Measurements from ENCODE around the gene KCNK3. TPM values are rescaled to one million over a fixed set of nuclear protein-coding genes. Genes with fewer than 3 reads are reported as not detected.

KCNK3 gene
- polyA plus RNA-seq, 1 donor from 2014 or later = 12.9 TPM

DNA sequence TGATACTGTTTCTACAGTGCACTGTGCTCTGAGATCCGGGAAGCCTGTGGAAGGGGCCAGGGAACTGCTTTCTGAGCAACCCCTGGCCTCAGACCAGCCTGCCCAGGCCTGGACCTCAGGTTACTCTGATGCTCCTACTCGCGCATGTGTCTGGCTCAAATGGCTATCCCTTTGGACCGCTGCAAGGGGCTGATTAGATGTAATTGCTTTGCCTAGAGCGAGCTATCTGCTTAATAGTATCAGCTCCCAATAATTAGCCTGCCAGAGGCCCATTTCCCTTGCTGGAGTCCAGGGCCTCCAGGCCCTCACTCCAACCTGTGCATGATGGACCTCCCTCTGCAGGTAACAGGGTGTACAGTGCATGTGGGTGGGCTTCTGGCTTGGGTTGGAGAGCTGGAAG is 7.2 kb upstream of the KCNK3 start:
- H3K79me2 ChIP-seq (replicated peaks; ENCODE audit: insufficient read depth, low read length) = no peaks in the 10 kb centered on the region
- no peaks in the 10 kb centered on the region for H3F3A ChIP-seq (ENCODE audit: insufficient read depth, low read length, poor library complexity, severe bottlenecking)
- no peak overlapping the region for H3K4me3 ChIP-seq (ENCODE audit: low read length)
- H3K9ac ChIP-seq (ENCODE audit: low read length) = no peak overlapping the region
- no peaks in the 10 kb centered on the region for H3K9me2 ChIP-seq (ENCODE audit: insufficient read depth, low read length)
- TF ChIP-seq POLR2AphosphoS5 (IDR thresholded peaks at IDR 0.05) (no peak), EP300 (conservative IDR thresholded peaks at IDR 0.05; ENCODE audit: poor library complexity, severe bottlenecking) (no peak), SMC3 (conservative IDR thresholded peaks at IDR 0.05; ENCODE audit: poor library complexity) (no peak), TAF1 (IDR thresholded peaks at IDR 0.05; ENCODE audit: low read depth) (no peak), RAD21 (conservative IDR thresholded peaks at IDR 0.05) (no peak), EZH2 (IDR thresholded peaks at IDR 0.05; ENCODE audit: borderline replicate concordance, insufficient read depth, low read length, poor library complexity, severe bottlenecking) (no peak), MXI1 (conservative IDR thresholded peaks at IDR 0.05; ENCODE audit: poor library complexity, severe bottlenecking) (no peak)
- TF ChIP-seq, protein P1, sequence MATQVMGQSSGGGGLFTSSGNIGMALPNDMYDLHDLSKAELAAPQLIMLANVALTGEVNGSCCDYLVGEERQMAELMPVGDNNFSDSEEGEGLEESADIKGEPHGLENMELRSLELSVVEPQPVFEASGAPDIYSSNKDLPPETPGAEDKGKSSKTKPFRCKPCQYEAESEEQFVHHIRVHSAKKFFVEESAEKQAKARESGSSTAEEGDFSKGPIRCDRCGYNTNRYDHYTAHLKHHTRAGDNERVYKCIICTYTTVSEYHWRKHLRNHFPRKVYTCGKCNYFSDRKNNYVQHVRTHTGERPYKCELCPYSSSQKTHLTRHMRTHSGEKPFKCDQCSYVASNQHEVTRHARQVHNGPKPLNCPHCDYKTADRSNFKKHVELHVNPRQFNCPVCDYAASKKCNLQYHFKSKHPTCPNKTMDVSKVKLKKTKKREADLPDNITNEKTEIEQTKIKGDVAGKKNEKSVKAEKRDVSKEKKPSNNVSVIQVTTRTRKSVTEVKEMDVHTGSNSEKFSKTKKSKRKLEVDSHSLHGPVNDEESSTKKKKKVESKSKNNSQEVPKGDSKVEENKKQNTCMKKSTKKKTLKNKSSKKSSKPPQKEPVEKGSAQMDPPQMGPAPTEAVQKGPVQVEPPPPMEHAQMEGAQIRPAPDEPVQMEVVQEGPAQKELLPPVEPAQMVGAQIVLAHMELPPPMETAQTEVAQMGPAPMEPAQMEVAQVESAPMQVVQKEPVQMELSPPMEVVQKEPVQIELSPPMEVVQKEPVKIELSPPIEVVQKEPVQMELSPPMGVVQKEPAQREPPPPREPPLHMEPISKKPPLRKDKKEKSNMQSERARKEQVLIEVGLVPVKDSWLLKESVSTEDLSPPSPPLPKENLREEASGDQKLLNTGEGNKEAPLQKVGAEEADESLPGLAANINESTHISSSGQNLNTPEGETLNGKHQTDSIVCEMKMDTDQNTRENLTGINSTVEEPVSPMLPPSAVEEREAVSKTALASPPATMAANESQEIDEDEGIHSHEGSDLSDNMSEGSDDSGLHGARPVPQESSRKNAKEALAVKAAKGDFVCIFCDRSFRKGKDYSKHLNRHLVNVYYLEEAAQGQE (IDR thresholded peaks at IDR 0.05; ENCODE audit: borderline replicate concordance) = no peak
- TF ChIP-seq, protein P2, sequence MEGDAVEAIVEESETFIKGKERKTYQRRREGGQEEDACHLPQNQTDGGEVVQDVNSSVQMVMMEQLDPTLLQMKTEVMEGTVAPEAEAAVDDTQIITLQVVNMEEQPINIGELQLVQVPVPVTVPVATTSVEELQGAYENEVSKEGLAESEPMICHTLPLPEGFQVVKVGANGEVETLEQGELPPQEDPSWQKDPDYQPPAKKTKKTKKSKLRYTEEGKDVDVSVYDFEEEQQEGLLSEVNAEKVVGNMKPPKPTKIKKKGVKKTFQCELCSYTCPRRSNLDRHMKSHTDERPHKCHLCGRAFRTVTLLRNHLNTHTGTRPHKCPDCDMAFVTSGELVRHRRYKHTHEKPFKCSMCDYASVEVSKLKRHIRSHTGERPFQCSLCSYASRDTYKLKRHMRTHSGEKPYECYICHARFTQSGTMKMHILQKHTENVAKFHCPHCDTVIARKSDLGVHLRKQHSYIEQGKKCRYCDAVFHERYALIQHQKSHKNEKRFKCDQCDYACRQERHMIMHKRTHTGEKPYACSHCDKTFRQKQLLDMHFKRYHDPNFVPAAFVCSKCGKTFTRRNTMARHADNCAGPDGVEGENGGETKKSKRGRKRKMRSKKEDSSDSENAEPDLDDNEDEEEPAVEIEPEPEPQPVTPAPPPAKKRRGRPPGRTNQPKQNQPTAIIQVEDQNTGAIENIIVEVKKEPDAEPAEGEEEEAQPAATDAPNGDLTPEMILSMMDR (IDR thresholded peaks at IDR 0.05; ENCODE audit: poor library complexity, severe bottlenecking) = no peak
- H3K27ac ChIP-seq (ENCODE audit: low read length) = no peak overlapping the region
- H4K20me1 ChIP-seq (ENCODE audit: insufficient read depth) = no peaks in the 10 kb centered on the region
- H2AFZ ChIP-seq (ENCODE audit: low read depth, low read length) = no peak overlapping the region
- no peaks in the 10 kb centered on the region for H3K9me3 ChIP-seq (ENCODE audit: low read length)
- H3K4me2 ChIP-seq (ENCODE audit: low read length) = no peak overlapping the region
- no peaks in the 10 kb centered on the region for H3K36me3 ChIP-seq (ENCODE audit: insufficient read depth, low read length)
- H3K27me3 ChIP-seq (ENCODE audit: insufficient read depth, low read depth, low read length) = no peaks in the 10 kb centered on the region

DNA sequence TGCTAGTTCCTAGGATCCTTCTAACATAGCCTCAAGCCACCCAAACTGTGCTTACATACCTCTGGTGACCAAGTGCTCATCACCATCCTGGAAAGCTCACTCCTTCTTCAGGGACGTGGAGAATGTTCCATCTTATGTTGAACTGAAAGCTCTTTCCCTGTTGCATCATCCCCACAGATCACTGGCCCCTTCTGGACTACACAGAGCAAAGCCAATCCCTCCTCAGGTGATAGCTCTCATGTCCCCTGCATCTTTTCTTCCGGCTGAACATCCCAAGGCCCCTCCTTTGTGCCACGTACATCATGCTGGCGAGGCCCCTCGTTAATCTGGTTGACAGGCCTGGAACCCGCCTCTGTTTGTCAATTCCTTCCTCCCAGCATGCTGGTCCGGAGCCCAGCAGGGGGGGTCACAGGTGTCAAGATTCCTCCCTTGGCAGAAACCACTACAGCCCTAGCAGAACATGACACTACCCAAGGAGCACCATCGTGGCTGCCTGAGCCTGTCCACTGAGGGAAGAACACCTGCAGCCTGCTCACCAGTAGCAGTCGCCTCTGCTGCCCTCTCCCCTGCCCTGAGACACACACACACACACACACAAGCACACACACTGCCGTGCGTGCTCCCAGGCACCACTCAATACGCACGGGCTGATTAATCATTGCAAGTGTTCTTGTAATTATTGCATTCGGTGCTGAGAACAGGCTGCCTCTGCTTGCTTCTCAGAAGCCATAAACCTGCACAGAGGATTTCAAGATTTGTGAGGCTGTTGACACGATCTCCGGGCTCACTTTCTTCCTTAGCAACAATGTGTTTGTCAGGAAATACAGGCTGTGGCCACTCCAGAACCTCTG is 6.3 kb upstream of the KCNK3 start:
- H4K20me1 ChIP-seq (ENCODE audit: insufficient read depth) = no peaks in the 10 kb centered on the region
- H3K9ac ChIP-seq (ENCODE audit: low read length) = no peak overlapping the region
- no peaks in the 10 kb centered on the region for H3K9me3 ChIP-seq (ENCODE audit: low read length)
- no peaks in the 10 kb centered on the region for H3F3A ChIP-seq (ENCODE audit: insufficient read depth, low read length, poor library complexity, severe bottlenecking)
- H3K27me3 ChIP-seq (ENCODE audit: insufficient read depth, low read depth, low read length) = no peaks in the 10 kb centered on the region
- H3K36me3 ChIP-seq (ENCODE audit: insufficient read depth, low read length) = no peaks in the 10 kb centered on the region
- TF ChIP-seq RAD21 (conservative IDR thresholded peaks at IDR 0.05) = no peak
- TF ChIP-seq MXI1 (conservative IDR thresholded peaks at IDR 0.05; ENCODE audit: poor library complexity, severe bottlenecking) = no peak
- no peak for TF ChIP-seq POLR2AphosphoS5 (IDR thresholded peaks at IDR 0.05)
- TF ChIP-seq EZH2 (IDR thresholded peaks at IDR 0.05; ENCODE audit: borderline replicate concordance, insufficient read depth, low read length, poor library complexity, severe bottlenecking) = no peak
- TF ChIP-seq, protein P2 (IDR thresholded peaks at IDR 0.05; ENCODE audit: poor library complexity, severe bottlenecking) = no peak
- TF ChIP-seq SMC3 (conservative IDR thresholded peaks at IDR 0.05; ENCODE audit: poor library complexity) = no peak
- TF ChIP-seq, protein P1 (IDR thresholded peaks at IDR 0.05; ENCODE audit: borderline replicate concordance) = no peak
- TF ChIP-seq TAF1 (IDR thresholded peaks at IDR 0.05; ENCODE audit: low read depth) = no peak
- peak overlapping the region; percentile 14 for H2AFZ ChIP-seq (ENCODE audit: low read depth, low read length)
- H3K4me3 ChIP-seq (ENCODE audit: low read length) = no peak overlapping the region
- H3K4me2 ChIP-seq (ENCODE audit: low read length) = no peak overlapping the region
- no peak overlapping the region for H3K27ac ChIP-seq (ENCODE audit: low read length)
- no peaks in the 10 kb centered on the region for H3K79me2 ChIP-seq (replicated peaks; ENCODE audit: insufficient read depth, low read length)
- H3K9me2 ChIP-seq (ENCODE audit: insufficient read depth, low read length) = no peaks in the 10 kb centered on the region
